ENCODE data around the gene APOB. TPM values are rescaled to one million over a fixed set of nuclear protein-coding genes. Genes with fewer than 3 reads are reported as not detected.

Gene APOB
- total and polyA plus RNA-seq, 2 of the 13 experiments (the other 11 are each of a cell fraction or from before 2014, with no cell fraction given), result 1,569 to 2,515 TPM

DNA sequence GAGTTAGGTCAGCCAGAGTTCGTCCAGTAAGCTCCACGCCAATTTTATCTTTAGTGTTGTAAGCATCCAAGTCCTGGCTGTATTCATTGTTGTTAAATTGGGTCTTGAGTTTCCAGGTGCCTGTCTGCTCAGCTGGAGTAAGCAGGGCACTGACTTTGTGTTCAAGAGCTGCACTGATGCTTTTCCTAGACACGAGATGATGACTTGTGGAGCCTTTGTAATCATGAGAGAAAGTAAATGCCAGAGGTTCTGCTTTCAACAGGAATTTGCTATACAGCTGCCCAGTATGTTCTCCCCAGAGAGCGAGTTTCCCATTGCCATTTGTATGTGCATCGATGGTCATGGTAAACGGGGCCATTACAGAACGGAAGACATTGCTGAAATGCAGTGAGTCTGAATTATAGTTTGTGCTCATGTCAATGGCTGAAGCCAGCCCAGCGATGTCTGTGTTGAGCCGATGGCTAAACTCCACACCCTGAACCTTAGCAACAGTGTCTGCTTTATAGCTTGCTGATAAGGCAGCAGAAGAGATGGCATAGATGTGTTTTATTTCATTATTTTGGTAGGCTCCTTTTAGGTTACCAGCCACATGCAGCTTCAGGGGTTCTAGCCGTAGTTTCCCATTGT is 32.9 kb downstream of the APOB start (continued):
- TF ChIP-seq POGK (CRISPR knock-in tag; conservative IDR thresholded peaks at IDR 0.05), result peak; percentile 64; the same call in 1 of the 2 replicates
- TF ChIP-seq, protein P1, sequence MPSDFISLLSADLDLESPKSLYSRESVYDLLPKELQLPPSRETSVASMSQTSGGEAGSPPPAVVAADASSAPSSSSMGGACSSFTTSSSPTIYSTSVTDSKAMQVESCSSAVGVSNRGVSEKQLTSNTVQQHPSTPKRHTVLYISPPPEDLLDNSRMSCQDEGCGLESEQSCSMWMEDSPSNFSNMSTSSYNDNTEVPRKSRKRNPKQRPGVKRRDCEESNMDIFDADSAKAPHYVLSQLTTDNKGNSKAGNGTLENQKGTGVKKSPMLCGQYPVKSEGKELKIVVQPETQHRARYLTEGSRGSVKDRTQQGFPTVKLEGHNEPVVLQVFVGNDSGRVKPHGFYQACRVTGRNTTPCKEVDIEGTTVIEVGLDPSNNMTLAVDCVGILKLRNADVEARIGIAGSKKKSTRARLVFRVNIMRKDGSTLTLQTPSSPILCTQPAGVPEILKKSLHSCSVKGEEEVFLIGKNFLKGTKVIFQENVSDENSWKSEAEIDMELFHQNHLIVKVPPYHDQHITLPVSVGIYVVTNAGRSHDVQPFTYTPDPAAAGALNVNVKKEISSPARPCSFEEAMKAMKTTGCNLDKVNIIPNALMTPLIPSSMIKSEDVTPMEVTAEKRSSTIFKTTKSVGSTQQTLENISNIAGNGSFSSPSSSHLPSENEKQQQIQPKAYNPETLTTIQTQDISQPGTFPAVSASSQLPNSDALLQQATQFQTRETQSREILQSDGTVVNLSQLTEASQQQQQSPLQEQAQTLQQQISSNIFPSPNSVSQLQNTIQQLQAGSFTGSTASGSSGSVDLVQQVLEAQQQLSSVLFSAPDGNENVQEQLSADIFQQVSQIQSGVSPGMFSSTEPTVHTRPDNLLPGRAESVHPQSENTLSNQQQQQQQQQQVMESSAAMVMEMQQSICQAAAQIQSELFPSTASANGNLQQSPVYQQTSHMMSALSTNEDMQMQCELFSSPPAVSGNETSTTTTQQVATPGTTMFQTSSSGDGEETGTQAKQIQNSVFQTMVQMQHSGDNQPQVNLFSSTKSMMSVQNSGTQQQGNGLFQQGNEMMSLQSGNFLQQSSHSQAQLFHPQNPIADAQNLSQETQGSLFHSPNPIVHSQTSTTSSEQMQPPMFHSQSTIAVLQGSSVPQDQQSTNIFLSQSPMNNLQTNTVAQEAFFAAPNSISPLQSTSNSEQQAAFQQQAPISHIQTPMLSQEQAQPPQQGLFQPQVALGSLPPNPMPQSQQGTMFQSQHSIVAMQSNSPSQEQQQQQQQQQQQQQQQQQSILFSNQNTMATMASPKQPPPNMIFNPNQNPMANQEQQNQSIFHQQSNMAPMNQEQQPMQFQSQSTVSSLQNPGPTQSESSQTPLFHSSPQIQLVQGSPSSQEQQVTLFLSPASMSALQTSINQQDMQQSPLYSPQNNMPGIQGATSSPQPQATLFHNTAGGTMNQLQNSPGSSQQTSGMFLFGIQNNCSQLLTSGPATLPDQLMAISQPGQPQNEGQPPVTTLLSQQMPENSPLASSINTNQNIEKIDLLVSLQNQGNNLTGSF (CRISPR knock-in tag; IDR thresholded peaks at IDR 0.05), result peak; percentile 61; the same call in 1 of the 2 replicates
- TF ChIP-seq PCBP2 (optimal IDR thresholded peaks at IDR 0.05; ENCODE audit: low read depth, low read length, poor library complexity, severe bottlenecking), result no peak
- TF ChIP-seq THAP9 (CRISPR knock-in tag; IDR thresholded peaks at IDR 0.05; ENCODE audit: borderline replicate concordance), result no peak
- TF ChIP-seq LCORL (IDR thresholded peaks at IDR 0.05), result no peak
- TF ChIP-seq LCORL (CRISPR knock-in tag; IDR thresholded peaks at IDR 0.05), result no peak
- no peak for TF ChIP-seq SIN3B (IDR thresholded peaks at IDR 0.05; ENCODE audit: low read length)
- peak; percentile 95 for TF ChIP-seq SSRP1 (CRISPR knock-in tag; IDR thresholded peaks at IDR 0.05)
- TF ChIP-seq SALL1 (CRISPR knock-in tag; IDR thresholded peaks at IDR 0.05), result peak; percentile 39
- no peak for TF ChIP-seq SRSF4 (IDR thresholded peaks at IDR 0.05; ENCODE audit: low read depth, low read length, poor library complexity, severe bottlenecking)
- no peak for TF ChIP-seq YY1 (IDR thresholded peaks at IDR 0.05; ENCODE audit: insufficient read depth, insufficient replicate concordance, low read depth, low read length)
- TF ChIP-seq HOXA3 (CRISPR knock-in tag; IDR thresholded peaks at IDR 0.05), result 0 out of 2 replicates have a peak, but pooled peaks have one; percentile 25
- no peak for TF ChIP-seq RARA (CRISPR knock-in tag; IDR thresholded peaks at IDR 0.05)
- TF ChIP-seq ZBTB8A (CRISPR knock-in tag; IDR thresholded peaks at IDR 0.05; ENCODE audit: borderline replicate concordance, low read depth), result no peak
- peak; percentile 42; the same call in 1 of the 2 replicates for TF ChIP-seq MBD4 (IDR thresholded peaks at IDR 0.05; ENCODE audit: borderline replicate concordance, low read length)
- peak; percentile 60; the same call in 1 of the 2 replicates for TF ChIP-seq ZSCAN21 (CRISPR knock-in tag; IDR thresholded peaks at IDR 0.05; ENCODE audit: borderline replicate concordance)
- peak; percentile 54 for TF ChIP-seq SAFB2 (CRISPR knock-in tag; IDR thresholded peaks at IDR 0.05; ENCODE audit: borderline replicate concordance, low read depth)
- 0 out of 2 replicates have a peak, but pooled peaks have one; percentile 45 for TF ChIP-seq GTF2F1 (IDR thresholded peaks at IDR 0.05; ENCODE audit: low read length)
- no peak; the same call in 1 of the 2 replicates for TF ChIP-seq ZNF879 (CRISPR knock-in tag; IDR thresholded peaks at IDR 0.05)
- TF ChIP-seq ZFP90 (CRISPR knock-in tag; IDR thresholded peaks at IDR 0.05; ENCODE audit: borderline replicate concordance), result peak; percentile 32; the same call in 1 of the 2 replicates

All from HepG2 (cell line).